Measurements from ENCODE around the gene KDM4B. TPM values are rescaled to one million over a fixed set of nuclear protein-coding genes. Genes with fewer than 3 reads are reported as not detected.

The KDM4B gene
- total RNA-seq, 4 donors from 2014 or later = 28.7 to 75.1 (median 46.1) TPM

DNA sequence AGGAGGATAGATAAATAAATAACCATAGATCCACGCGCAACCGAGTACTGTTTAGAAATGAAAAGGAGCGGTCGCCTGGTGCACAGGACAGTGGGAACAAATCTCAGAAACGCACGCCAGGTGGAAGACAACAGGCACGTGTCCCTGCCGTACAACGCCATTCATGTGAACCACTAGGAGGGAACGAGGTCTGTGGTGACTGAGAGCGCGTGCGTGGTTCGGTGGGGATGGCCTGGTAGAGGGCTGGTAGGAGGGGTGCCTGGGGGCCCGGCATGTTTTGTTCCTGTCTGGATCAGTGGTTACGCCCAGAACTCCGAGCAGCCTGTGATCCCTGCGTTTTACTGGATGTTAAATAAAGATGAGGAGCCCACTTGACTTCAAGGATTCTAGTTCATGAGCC lies 111.9 kb downstream of the KDM4B start:
- no peak overlapping the region for H3K27ac ChIP-seq
- H3K4me3 ChIP-seq = no peak overlapping the region
- no peaks in the 10 kb centered on the region for H3K9me3 ChIP-seq
- no peaks in the 10 kb centered on the region for H3K27me3 ChIP-seq
- TF ChIP-seq CTCF (IDR thresholded peaks at IDR 0.05) = no peak
- no peak for TF ChIP-seq POLR2A (IDR thresholded peaks at IDR 0.05)
- DNase-seq = no peak
- peaks cover 0 to 73% (median 0%) of the 10 kb centered on the region in 3 donors for H3K36me3 ChIP-seq
- no peaks in the 10 kb centered on the region for H3K4me1 ChIP-seq

- TF ChIP-seq POLR2A (IDR thresholded peaks at IDR 0.05) (no peak), CTCF (IDR thresholded peaks at IDR 0.05) (no peak)
- no peak overlapping the region for H3K4me3 ChIP-seq
- H3K36me3 ChIP-seq = peaks cover 0 to 77% (median 0%) of the 10 kb centered on the region in 3 donors
- no peaks in the 10 kb centered on the region for H3K27me3 ChIP-seq
- no peaks in the 10 kb centered on the region for H3K9me3 ChIP-seq
- H3K27ac ChIP-seq = no peak overlapping the region
- H3K4me1 ChIP-seq = no peaks in the 10 kb centered on the region
- DNase-seq = no peak
These were observed 112.7 kb downstream of the KDM4B start for GRCh38 chr19:5081443-5082161.

DNA sequence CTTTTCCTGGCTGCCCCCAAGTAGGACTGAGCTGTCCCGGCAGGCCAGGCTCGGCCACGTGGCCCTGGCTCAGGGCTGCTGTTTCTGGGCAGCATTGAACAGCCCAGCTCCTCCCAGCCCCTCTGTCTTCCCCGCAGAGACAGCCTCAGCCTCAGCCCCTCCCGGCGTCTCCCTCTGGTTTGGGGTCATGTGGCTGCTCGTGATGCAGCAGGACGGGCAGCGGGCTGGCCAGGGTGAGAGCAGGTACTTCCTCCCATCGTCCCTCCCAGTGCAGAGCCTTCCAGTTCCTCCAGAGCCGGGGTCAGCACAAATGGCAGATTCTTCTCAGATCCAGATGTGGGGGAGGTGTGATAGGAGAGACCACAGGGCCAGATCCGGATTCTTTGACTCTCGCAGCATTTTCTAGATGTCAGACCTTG lies 114.6 kb downstream of the KDM4B start:
- H3K36me3 ChIP-seq = peaks cover 0 to 82% (median 0%) of the 10 kb centered on the region in 3 donors
- no peak overlapping the region for H3K27ac ChIP-seq
- DNase-seq = no peak
- no peaks in the 10 kb centered on the region for H3K9me3 ChIP-seq
- no peak for TF ChIP-seq POLR2A (IDR thresholded peaks at IDR 0.05)
- no peak for TF ChIP-seq CTCF (IDR thresholded peaks at IDR 0.05)
- no peak overlapping the region for H3K4me3 ChIP-seq
- no peaks in the 10 kb centered on the region for H3K4me1 ChIP-seq
- no peaks in the 10 kb centered on the region for H3K27me3 ChIP-seq

- no peak for TF ChIP-seq POLR2A (IDR thresholded peaks at IDR 0.05)
- TF ChIP-seq CTCF (IDR thresholded peaks at IDR 0.05) = no peak
- peaks cover 0 to under 1% (median 0%) of the 10 kb centered on the region in 4 donors for H3K4me1 ChIP-seq
- no peak overlapping the region for H3K27ac ChIP-seq
- H3K4me3 ChIP-seq = no peak overlapping the region
- no peaks in the 10 kb centered on the region for H3K27me3 ChIP-seq
- peaks cover 0 to 64% (median 0%) of the 10 kb centered on the region in 3 donors for H3K36me3 ChIP-seq
- no peaks in the 10 kb centered on the region for H3K9me3 ChIP-seq
- no peak for DNase-seq
These were observed 116.7 kb downstream of the KDM4B start for GRCh38 chr19:5085566-5085965.

DNA sequence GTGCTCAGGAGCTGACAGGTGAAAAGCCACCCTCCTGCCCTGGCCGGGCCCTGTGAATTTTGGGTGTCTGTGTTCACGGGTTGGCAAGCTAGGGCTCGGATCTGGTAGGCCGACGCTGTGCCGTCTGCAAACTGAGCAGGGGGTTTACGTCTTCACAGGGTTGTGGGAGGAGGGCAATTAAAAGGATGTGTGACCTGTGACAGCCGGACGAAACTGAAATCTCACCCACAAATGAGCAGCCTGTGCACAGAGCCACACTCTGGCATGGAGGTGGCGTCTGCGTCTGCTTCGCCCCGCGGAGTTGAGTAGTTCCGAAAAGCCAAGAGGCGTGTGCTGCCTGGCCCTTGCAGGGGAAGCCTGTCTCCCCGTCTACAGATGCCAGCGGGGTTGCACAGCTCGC lies 117.3 kb downstream of the KDM4B start:
- Histone ChIP-seq H3K27me3 (no peaks in the 10 kb centered on the region), H3K27ac (no peak overlapping the region), H3K36me3 (peaks cover 0 to 58% (median 0%) of the 10 kb centered on the region in 3 donors), H3K9me3 (no peaks in the 10 kb centered on the region), H3K4me1 (peaks cover 0 to 7% (median 0%) of the 10 kb centered on the region in 4 donors), H3K4me3 (no peak overlapping the region)
- DNase-seq = no peak
- no peak for TF ChIP-seq CTCF (IDR thresholded peaks at IDR 0.05)
- TF ChIP-seq POLR2A (IDR thresholded peaks at IDR 0.05) = no peak

All from Peyer's patch (tissue), 4 donors.